NCI-H187 (cell line): Measurements from ENCODE around the gene OR52E8.

ENCODE experiments used
- DNase-seq, 2 experiments: peaks; one replicate each; lab custom pipeline; 2025; lab: John Stamatoyannopoulos, UW

OR52E8 gene

DNA sequence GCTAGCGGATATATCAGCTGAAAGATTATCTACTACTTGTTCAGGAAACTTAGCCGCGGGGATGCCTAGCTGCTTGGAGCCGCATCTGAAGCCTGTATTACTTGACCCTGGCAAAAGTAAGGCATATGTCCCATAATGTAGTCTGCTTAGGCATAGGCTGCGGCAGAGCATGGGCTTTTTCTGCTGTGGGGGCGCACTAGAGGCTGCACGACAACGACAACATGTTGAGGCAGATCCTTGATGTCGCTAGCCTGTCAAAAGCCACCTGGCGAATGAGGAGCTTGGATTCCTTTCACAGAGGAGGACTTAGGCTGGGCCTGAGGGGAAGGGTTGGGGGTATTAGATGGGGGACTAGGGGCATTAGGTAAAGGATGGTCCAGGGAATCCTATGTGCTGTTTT, 49.9 kb downstream of the OR52E8 start:
- no peak for DNase-seq
